HCT116 (cell line): ENCODE measurements around the gene PRSS58. TPM values are rescaled to one million over a fixed set of nuclear protein-coding genes. Genes with fewer than 3 reads are reported as not detected.
A peak's percentile ranks its signal among the peaks of the same experiment; 100 is the strongest.

ENCODE experiments used
- ATAC-seq: fragments of 200-7000 bp; cut with Tn5 transposase; 2 replicates; pipeline ENCODE4 v1.9.1; 2020; ENCODE audit warnings: mild to moderate bottlenecking, moderate library complexity
- BruUV-seq: library from RNA; stranded (reverse); fragments of 400-500 nt; replicated peaks from 2 replicates; lab custom pipeline; 2021; lab: Mats Ljungman, UMichigan
- CTCF ChIA-PET: fragments of 300-600 bp; sonication (Branson Sonifier 250); formaldehyde crosslinking; loops from one replicate; lab custom pipeline; 2021; ENCODE audit warnings: antibody characterized with exemption; lab: Charles Lee
- POLR2A ChIA-PET: fragments of 300-600, 350-600 bp; sonication (Branson Sonifier 250); formaldehyde crosslinking; loops from one replicate; lab custom pipeline; 2021; ENCODE audit warnings: antibody characterized with exemption; lab: Charles Lee
- RAD21 ChIA-PET, 2 experiments: fragments of 300-600 bp; sonication (Branson Sonifier 250); formaldehyde crosslinking; loops; one replicate each; lab custom pipeline; 2023; ENCODE audit warnings: low total read pairs in 2 of 2; ENCODE audit not compliant: uncharacterized antibody in 2 of 2, unreplicated experiment in 2 of 2, low non-redundant PET in 1 of 2; lab: Charles Lee
- DNase-seq: peaks from one replicate; pipeline ENCODE4 v3.0.0-alpha.2; 2010; ENCODE audit warnings: low read depth, low spot score
- H2AFZ ChIP-seq: fragments of 200-600 bp; shearing (Covaris generic), sonication (generic); 2 replicates; pipeline ENCODE4 v1.6.1; 2017; ENCODE audit warnings: low read depth, mixed run types, mixed read lengths, antibody characterized with exemption, low read length; ENCODE audit not compliant: poor library complexity, severe bottlenecking
- H3K27ac ChIP-seq: 2 replicates; pipeline ENCODE4 v1.5.1; 2012; ENCODE audit warnings: low read depth, low read length
- H3K27me3 ChIP-seq: fragments of 200-600 bp; sonication (generic); 2 replicates; pipeline ENCODE4 v1.6.1; 2016; ENCODE audit warnings: mixed run types, low read length, mixed read lengths; ENCODE audit not compliant: insufficient read depth
- H3K36me3 ChIP-seq, 2 experiments: fragments of 200-500 bp in 1 of 2; fragments of 200-600 bp in 1 of 2; sonication (Bioruptor generic) in 1 of 2; sonication (generic) in 1 of 2; 2 replicates each; pipeline versions ENCODE4 v1.5.1 to v1.6.1; 2014 to 2016; ENCODE audit warnings: low read length in 2 of 2, inconsistent platforms in 1 of 2, mixed read lengths in 1 of 2, mixed run types in 1 of 2; ENCODE audit not compliant: insufficient read depth in 2 of 2, control insufficient read depth in 1 of 2
- H3K4me1 ChIP-seq, 2 experiments: fragments of 200-600 bp in 1 of 2; sonication (generic) in 1 of 2; 2 replicates each; pipeline versions ENCODE4 v1.5.1 to v1.6.1; 2012 to 2017; ENCODE audit warnings: low read length in 2 of 2, inconsistent platforms in 1 of 2, mild to moderate bottlenecking in 1 of 2, mixed read lengths in 1 of 2, mixed run types in 1 of 2, moderate library complexity in 1 of 2; ENCODE audit not compliant: insufficient read depth in 2 of 2, control insufficient read depth in 1 of 2
- H3K4me2 ChIP-seq: fragments of 200-600 bp; sonication (generic); 2 replicates; pipeline ENCODE4 v1.6.1; 2017; ENCODE audit warnings: mixed run types, low read length, mixed read lengths
- H3K4me3 ChIP-seq, 2 experiments: fragments of 200-600 bp in 1 of 2; sonication (generic) in 1 of 2; replicated peaks in 1 of 2; 2 replicates each; pipeline ENCODE4 v1.5.1; 2011 to 2016; ENCODE audit warnings: low read length in 2 of 2, control low read depth in 1 of 2, low read depth in 1 of 2, mild to moderate bottlenecking in 1 of 2, mixed read lengths in 1 of 2, mixed run types in 1 of 2
- H3K79me2 ChIP-seq: fragments of 200-600 bp; sonication (generic); 2 replicates; pipeline ENCODE4 v1.6.1; 2017; ENCODE audit warnings: mild to moderate bottlenecking, mixed run types, low read length, moderate library complexity, mixed read lengths; ENCODE audit not compliant: insufficient read depth
- H3K9ac ChIP-seq: fragments of 200-600 bp; sonication (generic); 2 replicates; pipeline ENCODE4 v1.6.1; 2016; ENCODE audit warnings: low read length, mixed read lengths
- H3K9me2 ChIP-seq: fragments of 200-600 bp; sonication (generic), shearing (Covaris generic); 2 replicates; pipeline ENCODE4 v1.6.1; 2017; ENCODE audit warnings: mixed run types, mild to moderate bottlenecking, moderate library complexity; ENCODE audit not compliant: insufficient read depth
- H3K9me3 ChIP-seq, 2 experiments: fragments of 200-500 bp in 1 of 2; fragments of 200-600 bp in 1 of 2; sonication (Bioruptor generic) in 1 of 2; sonication (generic) in 1 of 2; 2 replicates each; pipeline ENCODE4 v1.6.1; 2014 to 2017; ENCODE audit warnings: low read length in 2 of 2, mixed read lengths in 2 of 2, inconsistent platforms in 1 of 2, low read depth in 1 of 2, mild to moderate bottlenecking in 1 of 2, mixed run types in 1 of 2, moderate library complexity in 1 of 2; ENCODE audit not compliant: control insufficient read depth in 1 of 2, insufficient read depth in 1 of 2
- H4K20me1 ChIP-seq: fragments of 200-600 bp; sonication (generic), shearing (Covaris generic); 2 replicates; pipeline ENCODE4 v1.6.1; 2017; ENCODE audit warnings: mixed run types, mild to moderate bottlenecking, moderate library complexity; ENCODE audit not compliant: insufficient read depth
- CTCF ChIP-seq, 3 experiments: fragments of 200-600 bp in 1 of 3; sonication (generic) in 1 of 3; IDR thresholded peaks in 2 of 3; conservative IDR thresholded peaks in 1 of 3; 2 replicates each; pipeline ENCODE4 v1.5.1; 2012 to 2017; ENCODE audit warnings: low read depth in 2 of 3, low read length in 2 of 3, antibody characterized with exemption in 1 of 3, borderline replicate concordance in 1 of 3, control low read depth in 1 of 3, mild to moderate bottlenecking in 1 of 3, mixed read lengths in 1 of 3, mixed run types in 1 of 3, moderate library complexity in 1 of 3; ENCODE audit not compliant: insufficient read depth in 1 of 3
- ELF1 ChIP-seq: IDR thresholded peaks from 2 replicates; pipeline ENCODE4 v1.6.1; 2012; ENCODE audit warnings: low read depth, borderline replicate concordance
- EZH2 ChIP-seq: fragments of 200-600 bp; sonication (generic); IDR thresholded peaks from 2 replicates; pipeline ENCODE4 v1.6.1; 2017; ENCODE audit warnings: antibody characterized with exemption, mixed run types
- MAX ChIP-seq: IDR thresholded peaks from 2 replicates; pipeline ENCODE4 v1.6.1; 2012
- RAD21 ChIP-seq: IDR thresholded peaks from 2 replicates; pipeline ENCODE4 v1.6.1; 2012; ENCODE audit warnings: low read depth, mild to moderate bottlenecking
- REST ChIP-seq: IDR thresholded peaks from 2 replicates; pipeline ENCODE4 v1.6.1; 2012; ENCODE audit warnings: low read depth
- SRF ChIP-seq: IDR thresholded peaks from 2 replicates; pipeline ENCODE4 v1.6.1; 2012; ENCODE audit warnings: low read depth
- ZFX ChIP-seq: fragments of 450-650 bp; IDR thresholded peaks from 2 replicates; pipeline ENCODE4 v1.6.1; 2017
- intact Hi-C: fragments of 100-400 bp; cut with micrococcal nuclease; formaldehyde crosslinking; loops from 2 replicates; pipeline ENCODE4 v1.10.0; 2022
- total RNA-seq: library from RNA; stranded (reverse); gene quantifications from one replicate; pipeline ENCODE4 v1.2.1, GENCODE V29; 2021; ENCODE audit not compliant: unreplicated experiment

PRSS58 gene
- total RNA-seq, 1 experiment from 2014 or later, result not detected

- ChIA-PET POLR2A (no interaction called here), RAD21 (no interaction called here)
- Histone ChIP-seq H3K4me2 (peak overlapping the region; percentile 43; the same call in 1 of the 2 replicates), H3K9ac (no peak overlapping the region)
- peak; percentile 100 for ATAC-seq
- TF ChIP-seq CTCF (IDR thresholded peaks at IDR 0.05 in 2 of 3, conservative IDR thresholded peaks at IDR 0.05 in 1 of 3; ENCODE audit: borderline replicate concordance in 1 of 3, insufficient read depth in 1 of 3, low read depth in 2 of 3, low read length in 2 of 3) (peak in 2 of 3 experiments; percentile 53 to 59; a peak in 4 of 6 replicates), RAD21 (peak; percentile 33; the same call in 1 of the 2 replicates), ZFX (no peak), ELF1 (no peak), MAX (peak; percentile 59), SRF (no peak), EZH2 (no peak), REST (no peak)
- TF ChIP-seq, all 23 proteins: peak for 3
- no peaks in the 10 kb centered on the region for H4K20me1 ChIP-seq
- no peak overlapping the region for H3K4me3 ChIP-seq
- H3K9me2 ChIP-seq, result no peaks in the 10 kb centered on the region
- intact Hi-C loops, result no loop called here
- peak; percentile 46 for DNase-seq
- peaks cover 4 to 8% of the 10 kb centered on the region in 2 experiments; a peak in 3 of 4 replicates for H3K4me1 ChIP-seq
- no peak overlapping the region for H3K27ac ChIP-seq
- H2AFZ ChIP-seq, result peak overlapping the region; percentile 73
- peaks cover 8% of the 10 kb centered on the region; the same call in 1 of the 2 replicates for H3K27me3 ChIP-seq
- H3K36me3 ChIP-seq, result no peaks in the 10 kb centered on the region
- CTCF ChIA-PET, result interaction anchor here (1.9 kb wide), 1 partner anchor 69 kb away, joined by 7 read pairs; no protein-coding TSS in a partner anchor
- BruUV-seq, result no TSS peak
- H3K9me3 ChIP-seq, result no peaks in the 10 kb centered on the region
- no peaks in the 10 kb centered on the region for H3K79me2 ChIP-seq
Measured at GRCh38 chr7:142231716-142232115, 26.1 kb downstream of the PRSS58 start.
